ENCODE measurements around the gene SPNS3. TPM values are rescaled to one million over a fixed set of nuclear protein-coding genes. Genes with fewer than 3 reads are reported as not detected.

SPNS3 gene
- total and polyA plus RNA-seq, 2 experiments from 2014 or later: 0.17 to 0.60 TPM

- WGBS (ENCODE audit: low lambda C conversion rate, missing lambda C conversion rate): 83% methylated on average over 17 of the region's 17 CpGs
- no peaks in the 10 kb centered on the region for H3K9me3 ChIP-seq (ENCODE audit: low read depth)
- H3K79me2 ChIP-seq: no peaks in the 10 kb centered on the region
- H2AFZ ChIP-seq: no peak overlapping the region
- no peaks in the 10 kb centered on the region for H3K27me3 ChIP-seq
- no peaks in the 10 kb centered on the region for H3K36me3 ChIP-seq (replicated peaks; ENCODE audit: insufficient read depth, low read depth)
- H3K4me1 ChIP-seq (ENCODE audit: insufficient read depth): peaks cover 10% of the 10 kb centered on the region
- H3K27ac ChIP-seq: no peak overlapping the region
- no peaks in the 10 kb centered on the region for H4K20me1 ChIP-seq (ENCODE audit: insufficient read depth, poor library complexity, severe bottlenecking)
- H3K4me2 ChIP-seq: no peak overlapping the region
- H3K9me2 ChIP-seq (replicated peaks; ENCODE audit: insufficient read depth): no peaks in the 10 kb centered on the region
- DNase-seq (ENCODE audit: low spot score): no peak
- TF ChIP-seq EZH2 (IDR thresholded peaks at IDR 0.05; ENCODE audit: borderline replicate concordance) (no peak), EZH2phosphoT487 (IDR thresholded peaks at IDR 0.05; ENCODE audit: low read depth, severe bottlenecking, unreplicated experiment) (no peak), CTCF (IDR thresholded peaks at IDR 0.05; ENCODE audit: poor library complexity) (no peak)
- no peak overlapping the region for H3K4me3 ChIP-seq
Measured at GRCh38 chr17:4534515-4534914, 100.8 kb downstream of the SPNS3 start.

DNA sequence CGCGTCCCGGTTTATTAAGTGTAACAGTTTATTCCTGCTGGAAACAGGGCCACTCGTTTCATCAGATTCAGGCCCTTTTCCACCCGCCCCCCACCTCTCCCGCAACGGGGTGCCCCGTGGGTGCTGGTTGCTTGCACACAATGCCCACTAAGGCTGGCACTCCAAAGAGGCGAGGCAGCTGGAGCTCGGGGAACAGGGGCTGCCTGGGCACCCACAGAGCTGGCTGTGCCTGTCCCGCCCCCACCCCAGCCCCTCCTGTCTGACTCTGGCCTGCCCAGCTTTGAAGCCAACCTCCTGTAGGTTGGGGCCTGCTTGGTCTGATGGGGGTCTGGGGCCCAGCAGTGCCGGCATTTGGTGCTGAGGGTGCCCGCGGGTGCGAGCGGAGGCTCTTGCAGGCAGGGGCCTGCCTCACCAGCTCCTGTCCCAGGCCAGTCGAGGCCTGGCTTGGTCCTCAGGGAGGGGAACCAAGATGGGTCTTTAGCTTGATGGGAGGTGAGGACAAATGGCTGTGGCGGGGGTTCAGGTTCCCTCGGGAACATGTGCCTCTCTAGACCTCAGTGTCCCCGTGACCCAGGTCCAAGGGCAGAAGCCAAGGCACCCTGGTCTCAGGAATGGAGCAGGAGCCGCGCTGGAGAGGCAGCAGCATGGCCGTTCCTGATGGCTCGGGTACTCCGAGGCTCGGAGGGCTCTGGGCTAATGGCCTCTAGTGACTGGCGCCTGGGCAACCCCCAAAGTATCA lies 101.4 kb downstream of the SPNS3 start:
- Histone ChIP-seq H3K4me1 (ENCODE audit: insufficient read depth) (peaks cover 10% of the 10 kb centered on the region), H3K9me2 (replicated peaks; ENCODE audit: insufficient read depth) (no peaks in the 10 kb centered on the region), H3K79me2 (no peaks in the 10 kb centered on the region), H4K20me1 (ENCODE audit: insufficient read depth, poor library complexity, severe bottlenecking) (no peaks in the 10 kb centered on the region), H2AFZ (no peak overlapping the region), H3K4me2 (no peak overlapping the region), H3K4me3 (no peak overlapping the region), H3K27ac (no peak overlapping the region), H3K9me3 (ENCODE audit: low read depth) (no peaks in the 10 kb centered on the region), H3K27me3 (no peaks in the 10 kb centered on the region), H3K36me3 (replicated peaks; ENCODE audit: insufficient read depth, low read depth) (no peaks in the 10 kb centered on the region)
- DNase-seq (ENCODE audit: low spot score): no peak
- TF ChIP-seq CTCF (IDR thresholded peaks at IDR 0.05; ENCODE audit: poor library complexity) (no peak), EZH2 (IDR thresholded peaks at IDR 0.05; ENCODE audit: borderline replicate concordance) (no peak), EZH2phosphoT487 (IDR thresholded peaks at IDR 0.05; ENCODE audit: low read depth, severe bottlenecking, unreplicated experiment) (no peak)
- WGBS (ENCODE audit: low lambda C conversion rate, missing lambda C conversion rate): 92% methylated on average over 23 of the region's 27 CpGs

DNA sequence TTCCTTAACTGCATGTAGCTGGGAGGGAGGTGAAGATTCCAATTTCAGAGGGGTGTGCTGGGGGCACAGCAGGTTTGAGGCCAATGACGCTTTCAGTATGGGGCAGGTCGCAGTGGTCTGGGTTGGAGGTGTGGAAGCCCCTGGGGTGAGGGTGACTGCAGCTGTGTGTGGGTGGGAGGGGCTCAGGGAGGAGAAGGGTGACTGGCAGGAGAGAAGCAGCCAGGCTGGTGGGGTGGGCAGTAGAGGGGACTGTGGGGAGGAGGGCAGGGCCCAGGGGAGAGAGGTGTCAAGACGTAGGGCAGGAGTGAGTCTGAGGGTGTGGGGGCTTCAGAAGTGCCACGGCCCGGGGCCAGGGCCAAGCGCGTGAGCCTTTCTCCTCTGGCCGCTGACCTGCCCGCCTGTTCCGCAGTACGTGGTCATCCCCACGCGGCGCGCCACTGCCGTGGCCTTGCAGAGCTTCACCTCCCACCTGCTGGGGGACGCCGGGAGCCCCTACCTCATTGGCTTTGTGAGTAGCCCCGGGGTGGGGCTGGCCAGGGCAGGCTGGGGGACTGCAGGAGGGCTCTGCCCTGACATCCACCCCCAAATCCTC lies 102.0 kb downstream of the SPNS3 start:
- Histone ChIP-seq H3K4me2 (peak overlapping the region; percentile 53), H3K4me1 (ENCODE audit: insufficient read depth) (peaks cover 10% of the 10 kb centered on the region)
- TF ChIP-seq CTCF (IDR thresholded peaks at IDR 0.05; ENCODE audit: poor library complexity): no peak
- no peak for TF ChIP-seq EZH2 (IDR thresholded peaks at IDR 0.05; ENCODE audit: borderline replicate concordance)
- TF ChIP-seq EZH2phosphoT487 (IDR thresholded peaks at IDR 0.05; ENCODE audit: low read depth, severe bottlenecking, unreplicated experiment): no peak

More for the DNA sequence above, 102.0 kb downstream of the SPNS3 start:
- H3K9me3 ChIP-seq (ENCODE audit: low read depth): no peaks in the 10 kb centered on the region
- H3K36me3 ChIP-seq (replicated peaks; ENCODE audit: insufficient read depth, low read depth): no peaks in the 10 kb centered on the region
- H3K27me3 ChIP-seq: no peaks in the 10 kb centered on the region
- no peak overlapping the region for H3K4me3 ChIP-seq
- 81% methylated on average over 12 of the region's 19 CpGs for WGBS (ENCODE audit: low lambda C conversion rate, missing lambda C conversion rate)
- H3K27ac ChIP-seq: no peak overlapping the region
- H2AFZ ChIP-seq: no peak overlapping the region
- no peaks in the 10 kb centered on the region for H4K20me1 ChIP-seq (ENCODE audit: insufficient read depth, poor library complexity, severe bottlenecking)
- no peaks in the 10 kb centered on the region for H3K9me2 ChIP-seq (replicated peaks; ENCODE audit: insufficient read depth)
- no peak for DNase-seq (ENCODE audit: low spot score)
- H3K79me2 ChIP-seq: no peaks in the 10 kb centered on the region

Data from hepatocyte (in vitro differentiated cells).